ENCODE data around the gene LIPC. TPM values are rescaled to one million over a fixed set of nuclear protein-coding genes. Genes with fewer than 3 reads are reported as not detected.

The LIPC gene
- total RNA-seq, 1 experiment from 2014 or later = not detected

DNA sequence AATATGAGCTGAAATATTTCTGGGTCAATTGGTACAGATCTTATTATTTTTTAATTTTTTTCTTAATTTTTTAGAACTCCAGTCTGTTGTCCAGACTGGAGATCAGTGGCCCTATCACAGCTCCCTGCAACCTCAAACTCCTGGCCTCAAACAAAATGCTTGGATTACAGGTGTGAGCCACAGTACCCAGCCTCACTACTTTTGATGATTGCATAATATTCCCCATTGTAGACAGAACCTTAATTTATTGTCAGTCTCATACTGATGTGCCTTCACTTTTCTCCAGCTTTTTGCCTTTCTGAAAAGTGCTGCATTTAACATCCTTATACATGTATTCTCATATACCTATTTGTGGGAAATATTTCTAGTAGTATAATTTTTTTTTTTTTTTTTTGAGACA lies 144.9 kb downstream of the LIPC start:
- CTCF ChIA-PET = no interaction called here
- Histone ChIP-seq H3K27ac (ENCODE audit: low read depth, low read length, poor library complexity, severe bottlenecking) (no peak overlapping the region), H3K9me3 (ENCODE audit: low read depth, low read length, poor library complexity, severe bottlenecking) (no peaks in the 10 kb centered on the region), H3K36me3 (ENCODE audit: insufficient read depth, low read length, poor library complexity, severe bottlenecking) (no peaks in the 10 kb centered on the region), H3K27me3 (replicated peaks; ENCODE audit: insufficient read depth, low read depth, low read length, poor library complexity) (no peaks in the 10 kb centered on the region), H3K4me3 (ENCODE audit: low read depth, low read length, poor library complexity, severe bottlenecking) (no peak overlapping the region), H3K4me1 (ENCODE audit: insufficient read depth, low read length, poor library complexity, severe bottlenecking) (no peaks in the 10 kb centered on the region)
- POLR2A ChIA-PET (ENCODE audit: low non-redundant PET) = interaction anchor here (0.7 kb wide), 1 partner anchor 496 kb away, joined by 9 read pairs; no protein-coding TSS in a partner anchor
- TF ChIP-seq CTCF (conservative IDR thresholded peaks at IDR 0.05; ENCODE audit: low read depth, low read length) (no peak), EZH2 (IDR thresholded peaks at IDR 0.05; ENCODE audit: borderline replicate concordance, low read depth, low read length, poor library complexity, severe bottlenecking) (no peak)
- intact Hi-C loops (cut with micrococcal nuclease; ENCODE audit: unreplicated experiment) = no loop called here
- BruUV-seq (replicated peaks) = no TSS peak
- no peak for DNase-seq (ENCODE audit: low spot score)

DNA sequence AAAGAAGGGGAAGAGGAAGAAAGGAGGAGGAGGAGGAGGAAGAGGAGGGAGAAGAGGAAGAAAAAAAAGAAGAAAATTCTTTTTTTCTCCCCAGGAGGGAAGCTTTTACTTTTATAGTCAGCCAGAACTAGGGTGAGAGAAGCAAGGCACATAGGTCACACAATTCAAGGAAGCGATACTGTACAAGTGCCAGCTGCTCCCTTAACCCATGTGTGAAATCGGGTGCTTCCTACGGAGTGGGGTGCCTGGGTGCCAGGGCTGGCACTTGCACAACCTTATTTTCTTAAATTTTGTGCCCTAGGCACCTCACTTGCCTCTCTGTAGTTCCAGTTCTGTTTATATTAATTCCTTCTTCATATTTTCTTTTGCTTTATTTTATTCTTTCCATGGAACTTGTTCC lies 150.4 kb downstream of the LIPC start:
- no peak for TF ChIP-seq EZH2 (IDR thresholded peaks at IDR 0.05; ENCODE audit: borderline replicate concordance, low read depth, low read length, poor library complexity, severe bottlenecking)
- TF ChIP-seq CTCF (conservative IDR thresholded peaks at IDR 0.05; ENCODE audit: low read depth, low read length) = no peak
- Histone ChIP-seq H3K27ac (ENCODE audit: low read depth, low read length, poor library complexity, severe bottlenecking) (no peak overlapping the region), H3K4me3 (ENCODE audit: low read depth, low read length, poor library complexity, severe bottlenecking) (no peak overlapping the region), H3K27me3 (replicated peaks; ENCODE audit: insufficient read depth, low read depth, low read length, poor library complexity) (no peaks in the 10 kb centered on the region), H3K9me3 (ENCODE audit: low read depth, low read length, poor library complexity, severe bottlenecking) (peaks cover 9% of the 10 kb centered on the region), H3K4me1 (ENCODE audit: insufficient read depth, low read length, poor library complexity, severe bottlenecking) (no peaks in the 10 kb centered on the region), H3K36me3 (ENCODE audit: insufficient read depth, low read length, poor library complexity, severe bottlenecking) (no peaks in the 10 kb centered on the region)
- no peak for DNase-seq (ENCODE audit: low spot score)
- POLR2A ChIA-PET (ENCODE audit: low non-redundant PET) = no interaction called here
- no TSS peak for BruUV-seq (replicated peaks)
- intact Hi-C loops (cut with micrococcal nuclease; ENCODE audit: unreplicated experiment) = no loop called here
- CTCF ChIA-PET = no interaction called here

GRCh38 chr15:58583171-58583908 lies 151.5 kb downstream of the LIPC start:
- intact Hi-C loops (cut with micrococcal nuclease; ENCODE audit: unreplicated experiment) = no loop called here
- no peak overlapping the region for H3K27ac ChIP-seq (ENCODE audit: low read depth, low read length, poor library complexity, severe bottlenecking)

More at GRCh38 chr15:58583171-58583908, 151.5 kb downstream of the LIPC start:
- no TSS peak for BruUV-seq (replicated peaks)
- Histone ChIP-seq H3K9me3 (ENCODE audit: low read depth, low read length, poor library complexity, severe bottlenecking) (peaks cover 9% of the 10 kb centered on the region), H3K4me3 (ENCODE audit: low read depth, low read length, poor library complexity, severe bottlenecking) (no peak overlapping the region), H3K36me3 (ENCODE audit: insufficient read depth, low read length, poor library complexity, severe bottlenecking) (no peaks in the 10 kb centered on the region), H3K27me3 (replicated peaks; ENCODE audit: insufficient read depth, low read depth, low read length, poor library complexity) (no peaks in the 10 kb centered on the region), H3K4me1 (ENCODE audit: insufficient read depth, low read length, poor library complexity, severe bottlenecking) (no peaks in the 10 kb centered on the region)
- CTCF ChIA-PET = no interaction called here
- DNase-seq (ENCODE audit: low spot score) = no peak
- TF ChIP-seq EZH2 (IDR thresholded peaks at IDR 0.05; ENCODE audit: borderline replicate concordance, low read depth, low read length, poor library complexity, severe bottlenecking) (no peak), CTCF (conservative IDR thresholded peaks at IDR 0.05; ENCODE audit: low read depth, low read length) (no peak)
- POLR2A ChIA-PET (ENCODE audit: low non-redundant PET) = no interaction called here

Data from A673 (cell line).